A549 (cell line): Measurements from ENCODE around the gene MAPK9. TPM values are rescaled to one million over a fixed set of nuclear protein-coding genes. Genes with fewer than 3 reads are reported as not detected.

ENCODE experiments used
- ATAC-seq, 2 experiments: fragments of 200-7000 bp in 1 of 2; fragments of >200 bp in 1 of 2; cut with Nextera tagmentation in 1 of 2; cut with Tn5 transposase in 1 of 2; 3 replicates each; pipeline versions ENCODE4 v1.8.0 to v1.9.1; 2018 to 2020; ENCODE audit warnings: mild to moderate bottlenecking in 1 of 2, moderate library complexity in 1 of 2
- CTCF ChIA-PET: fragments of 300-600 bp; sonication (Branson Sonifier 250); formaldehyde crosslinking; extraction: SDS; loops from one replicate; lab custom pipeline; 2021; ENCODE audit warnings: antibody characterized with exemption, inconsistent platforms; lab: Yijun Ruan, JAX
- POLR2A ChIA-PET: fragments of 350-600 bp; formaldehyde crosslinking; extraction: SDS; loops from one replicate; lab custom pipeline; 2021; ENCODE audit warnings: antibody characterized with exemption, inconsistent platforms; lab: Yijun Ruan, JAX
- DNase-seq, 2 experiments: peaks; one replicate each; pipeline versions ENCODE4 v3.0.0 to v3.0.0-alpha.2; 2011 to 2016; ENCODE audit warnings: low read depth in 1 of 2, low spot score in 1 of 2
- FAIRE-seq: peaks from 2 replicates; lab custom pipeline; 2011; peaks lifted over from hg19 to GRCh38; lab: Jason Lieb, UNC
- H3K27ac ChIP-seq, 2 experiments: fragments of >200 bp; sonication (Bioruptor Twin); formaldehyde crosslinking; 3 replicates each; pipeline ENCODE4 v1.5.1; 2016 to 2017
- H3K4me1 ChIP-seq: fragments of >200 bp; sonication (Bioruptor Twin); formaldehyde crosslinking; 3 replicates; pipeline ENCODE4 v1.6.1; 2016
- H3K4me2 ChIP-seq: fragments of >200 bp; sonication (Bioruptor Twin); formaldehyde crosslinking; 3 replicates; pipeline ENCODE4 v1.6.1; 2016
- H3K4me3 ChIP-seq: fragments of >200 bp; sonication (Bioruptor Twin); formaldehyde crosslinking; 3 replicates; pipeline ENCODE4 v1.5.1; 2016
- H3K9me3 ChIP-seq: fragments of >200 bp; sonication (Bioruptor Twin); formaldehyde crosslinking; 3 replicates; pipeline ENCODE4 v1.6.1; 2016
- CBX2 ChIP-seq: fragments of 200-600 bp; sonication (generic); IDR thresholded peaks from 2 replicates; pipeline ENCODE4 v1.6.1; 2016; ENCODE audit warnings: low read depth, mild to moderate bottlenecking, borderline replicate concordance
- ESRRA ChIP-seq: fragments of 150-350 bp; IDR thresholded peaks from 2 replicates; pipeline ENCODE4 v1.6.1; 2014; ENCODE audit warnings: mild to moderate bottlenecking, low read length, borderline replicate concordance
- FOXS1 ChIP-seq: fragments of 250-450 bp; sonication (Bioruptor Pico); IDR thresholded peaks from 2 replicates; pipeline ENCODE4 v1.5.0; 2020; ENCODE audit warnings: mild to moderate bottlenecking, moderate library complexity
- GATA3 ChIP-seq: IDR thresholded peaks from 2 replicates; pipeline ENCODE4 v1.6.1; 2012; ENCODE audit warnings: borderline replicate concordance
- HDAC2 ChIP-seq: fragments of 200-600 bp; sonication (generic); IDR thresholded peaks from 2 replicates; pipeline ENCODE4 v1.6.1; 2016
- HEYL ChIP-seq: fragments of 250-450 bp; sonication (Bioruptor Pico); IDR thresholded peaks from 2 replicates; pipeline ENCODE4 v1.8.0; 2021; ENCODE audit warnings: mild to moderate bottlenecking, moderate library complexity
- HOXA7 ChIP-seq: fragments of 250-450 bp; sonication (Bioruptor Pico); IDR thresholded peaks from 2 replicates; pipeline ENCODE4 v1.5.0; 2020; ENCODE audit warnings: mild to moderate bottlenecking, moderate library complexity
- KDM1A ChIP-seq: fragments of 200-600 bp; sonication (generic); IDR thresholded peaks from 2 replicates; pipeline ENCODE4 v1.6.1; 2016; ENCODE audit warnings: low read depth, mild to moderate bottlenecking
- MAX ChIP-seq: IDR thresholded peaks from 2 replicates; pipeline ENCODE4 v1.6.1; 2012
- MYC ChIP-seq: IDR thresholded peaks from 2 replicates; pipeline ENCODE4 v1.6.1; 2012; ENCODE audit warnings: mild to moderate bottlenecking, inconsistent platforms, low read length, improper control_type of control experiment, borderline replicate concordance
- NPAS2 ChIP-seq: fragments of 250-450 bp; sonication (Bioruptor Pico); IDR thresholded peaks from 2 replicates; pipeline ENCODE4 v1.8.0; 2022; ENCODE audit warnings: mild to moderate bottlenecking, moderate library complexity, borderline replicate concordance
- PBX3 ChIP-seq: IDR thresholded peaks from 2 replicates; pipeline ENCODE4 v1.6.1; 2012
- PHF8 ChIP-seq: fragments of 200-600 bp; sonication (generic); IDR thresholded peaks from 2 replicates; pipeline ENCODE4 v1.6.1; 2016; ENCODE audit warnings: low read depth, mild to moderate bottlenecking, antibody characterized with exemption, moderate library complexity, borderline replicate concordance
- POLR2A ChIP-seq: IDR thresholded peaks from 2 replicates; pipeline ENCODE4 v1.6.1; 2012; ENCODE audit warnings: mild to moderate bottlenecking, low read length
- RAD21 ChIP-seq, 2 experiments: fragments of >200 bp in 1 of 2; sonication (Bioruptor Twin) in 1 of 2; formaldehyde crosslinking in 1 of 2; IDR thresholded peaks in 1 of 2; conservative IDR thresholded peaks in 1 of 2; 2 replicates in 1 of 2; 3 replicates in 1 of 2; pipeline ENCODE4 v1.6.1; 2012 to 2018; ENCODE audit warnings: inconsistent platforms in 1 of 2
- RFX5 ChIP-seq: fragments of 450-650 bp; IDR thresholded peaks from 2 replicates; pipeline ENCODE4 v1.7.1; 2014; ENCODE audit warnings: antibody characterized with exemption, mild to moderate bottlenecking, moderate library complexity
- TFCP2L1 ChIP-seq: fragments of 250-450 bp; sonication (Bioruptor Pico); IDR thresholded peaks from 2 replicates; pipeline ENCODE4 v1.5.0; 2021; ENCODE audit warnings: mild to moderate bottlenecking
- TP53 ChIP-seq: fragments of 250-450 bp; sonication (Bioruptor Pico); IDR thresholded peaks from 2 replicates; pipeline ENCODE4 v1.5.0; 2021; ENCODE audit warnings: mild to moderate bottlenecking, moderate library complexity
- ZSCAN20 ChIP-seq: fragments of 250-450 bp; sonication (Bioruptor Pico); IDR thresholded peaks from 2 replicates; pipeline ENCODE4 v1.8.0; 2022; ENCODE audit warnings: mild to moderate bottlenecking, moderate library complexity
- WGBS: methylation state at CpG from one replicate; pipeline ENCODE4 v1.1.6; 2017; ENCODE audit errors: missing lambda C conversion rate; 5-methylcytosine and 5-hydroxymethylcytosine counted together
- polyA plus RNA-seq, 4 experiments: library from polyadenylated mRNA; depleted of rRNA in 3 of 4; stranded (reverse); fragments of >200 nt; fragmentation: RNase III in 1 of 4; extraction: RNeasy Plus Mini Kit Qiagen cat#74134 plus additional on column Dnase treatment in 1 of 4; gene quantifications; 2 replicates in 3 of 4; 3 replicates in 1 of 4; pipeline ENCODE4 v1.2.3, GENCODE V29; 2011 to 2017
- TF ChIP-seq, protein P1 (sequence below): fragments of 150-350 bp; IDR thresholded peaks from 2 replicates; pipeline ENCODE4 v1.6.1; 2014; ENCODE audit warnings: low read depth, mild to moderate bottlenecking, low read length
- TF ChIP-seq, protein P2 (sequence below): IDR thresholded peaks from 2 replicates; pipeline ENCODE4 v1.6.1; 2012; ENCODE audit warnings: low read depth, borderline replicate concordance

Gene MAPK9
- polyA plus RNA-seq, 2 of the 4 experiments (the other 2 are of a cell fraction) = 36.6 to 66.9 TPM

GRCh38 chr5:180204276-180204819 lies 87.5 kb downstream of the MAPK9 start:
- H3K27ac ChIP-seq = no peak overlapping the region
- no peak for ATAC-seq
- no peak overlapping the region for H3K4me3 ChIP-seq
- no peak for DNase-seq
- ChIA-PET POLR2A (no interaction called here), CTCF (no interaction called here)
- H3K4me2 ChIP-seq = no peak overlapping the region
- H3K4me1 ChIP-seq = 0 out of 3 replicates have a peak, but pooled peaks cover 1% of the 10 kb centered on the region
- FAIRE-seq = no peak
- TF ChIP-seq GATA3 = no peak
- no peak for TF ChIP-seq TP53 (CRISPR knock-in tag)
- no peak for TF ChIP-seq HDAC2
- TF ChIP-seq, protein P1, sequence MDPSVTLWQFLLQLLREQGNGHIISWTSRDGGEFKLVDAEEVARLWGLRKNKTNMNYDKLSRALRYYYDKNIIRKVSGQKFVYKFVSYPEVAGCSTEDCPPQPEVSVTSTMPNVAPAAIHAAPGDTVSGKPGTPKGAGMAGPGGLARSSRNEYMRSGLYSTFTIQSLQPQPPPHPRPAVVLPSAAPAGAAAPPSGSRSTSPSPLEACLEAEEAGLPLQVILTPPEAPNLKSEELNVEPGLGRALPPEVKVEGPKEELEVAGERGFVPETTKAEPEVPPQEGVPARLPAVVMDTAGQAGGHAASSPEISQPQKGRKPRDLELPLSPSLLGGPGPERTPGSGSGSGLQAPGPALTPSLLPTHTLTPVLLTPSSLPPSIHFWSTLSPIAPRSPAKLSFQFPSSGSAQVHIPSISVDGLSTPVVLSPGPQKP = no peak
- no peak for TF ChIP-seq RFX5
- no peak for TF ChIP-seq MYC
- TF ChIP-seq MAX = no peak
- no peak for TF ChIP-seq RAD21 (conservative IDR thresholded peaks at IDR 0.05 in 1 of 2, IDR thresholded peaks at IDR 0.05 in 1 of 2)
- no peak for TF ChIP-seq NPAS2 (CRISPR knock-in tag)
- no peak for TF ChIP-seq FOXS1 (CRISPR knock-in tag)
- TF ChIP-seq HOXA7 = no peak
- no peak for TF ChIP-seq HEYL (CRISPR knock-in tag)
- TF ChIP-seq, protein P2, sequence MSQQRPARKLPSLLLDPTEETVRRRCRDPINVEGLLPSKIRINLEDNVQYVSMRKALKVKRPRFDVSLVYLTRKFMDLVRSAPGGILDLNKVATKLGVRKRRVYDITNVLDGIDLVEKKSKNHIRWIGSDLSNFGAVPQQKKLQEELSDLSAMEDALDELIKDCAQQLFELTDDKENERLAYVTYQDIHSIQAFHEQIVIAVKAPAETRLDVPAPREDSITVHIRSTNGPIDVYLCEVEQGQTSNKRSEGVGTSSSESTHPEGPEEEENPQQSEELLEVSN = no peak
- TF ChIP-seq POLR2A = no peak
- TF ChIP-seq, all 56 proteins: peak for 0
- 58% methylated on average over 1 of the region's 1 CpG for WGBS
- H3K9me3 ChIP-seq = no peaks in the 10 kb centered on the region

GRCh38 chr5:180202939-180203573 lies 88.8 kb downstream of the MAPK9 start:
- H3K27ac ChIP-seq = no peak overlapping the region
- no peak for FAIRE-seq
- no peak for DNase-seq
- no peak for ATAC-seq
- H3K4me2 ChIP-seq = no peak overlapping the region
- POLR2A ChIA-PET = no interaction called here
- TF ChIP-seq HEYL (CRISPR knock-in tag) (no peak), CBX2 (no peak), ZSCAN20 (CRISPR knock-in tag) (no peak), KDM1A (no peak), TFCP2L1 (CRISPR knock-in tag) (no peak), PBX3 (no peak), PHF8 (no peak), ESRRA (no peak)
- no peaks in the 10 kb centered on the region for H3K4me1 ChIP-seq
- H3K9me3 ChIP-seq = no peaks in the 10 kb centered on the region
- H3K4me3 ChIP-seq = no peak overlapping the region
- CTCF ChIA-PET = interaction anchor here (1.2 to 1.3 kb wide), 2 partner anchors 11 to 91 kb away, joined by 3 read pairs; no protein-coding TSS in a partner anchor
- 62% methylated on average over 8 of the region's 8 CpGs for WGBS
